ENCODE results near the gene SPTA1.
"Not testable (repeated sequence)": the region's sequence is repeated elsewhere in the genome, so short reads cannot be mapped to it uniquely, and the experiment has no call there.

SPTA1 gene

DNA sequence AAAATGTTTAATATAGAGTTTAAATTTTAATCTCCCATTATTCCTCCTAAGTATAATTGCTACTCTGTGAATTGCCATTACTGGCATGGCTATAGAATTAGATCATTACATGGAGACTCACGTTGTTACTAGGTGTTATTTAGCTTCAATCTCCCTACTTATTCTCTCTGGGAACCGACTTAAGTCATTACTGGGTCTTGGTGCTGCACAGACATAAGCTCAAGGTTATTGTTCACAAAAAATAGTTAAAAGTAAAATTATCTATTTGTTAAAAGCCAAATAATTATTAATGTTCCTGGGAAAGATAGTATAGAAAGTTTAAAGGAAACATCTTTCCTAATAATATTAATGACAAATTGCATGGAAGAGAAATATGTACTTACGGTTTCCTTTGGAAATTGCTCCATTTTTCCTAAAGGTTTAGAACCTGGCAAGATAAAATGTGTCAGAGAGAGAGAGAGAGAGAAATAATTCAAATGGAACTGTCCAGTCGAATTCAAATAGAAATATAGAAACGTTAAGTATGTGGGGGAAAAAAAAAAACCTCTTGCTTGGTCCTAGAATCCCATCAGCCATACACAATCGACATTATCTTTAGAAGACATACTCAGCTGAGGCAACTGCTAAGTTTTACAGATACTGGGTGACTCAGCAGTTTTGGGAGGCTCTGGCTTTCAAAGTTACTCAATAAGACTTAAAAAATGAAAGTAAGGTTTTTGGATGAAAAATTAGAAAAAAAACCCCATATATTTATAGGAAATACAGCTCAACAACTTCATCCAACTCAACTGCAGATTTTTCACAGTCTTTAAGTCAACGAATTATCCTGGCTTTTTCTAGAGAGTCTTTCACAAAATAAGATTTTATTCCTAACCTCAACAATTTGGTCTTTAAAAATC lies at the start of gene SPTA1:
TSS of gene SPTA1 (minus strand) at position 605 of the 899 bp plus-strand sequence. CDS start at position 407, 198 bp downstream.
- no peak for DNase-seq (ENCODE audit: low read depth)

GRCh38 chr1:158735848-158736247 lies 49.3 kb upstream of the SPTA1 start:
- DNase-seq (ENCODE audit: low read depth), result no peak

DNA sequence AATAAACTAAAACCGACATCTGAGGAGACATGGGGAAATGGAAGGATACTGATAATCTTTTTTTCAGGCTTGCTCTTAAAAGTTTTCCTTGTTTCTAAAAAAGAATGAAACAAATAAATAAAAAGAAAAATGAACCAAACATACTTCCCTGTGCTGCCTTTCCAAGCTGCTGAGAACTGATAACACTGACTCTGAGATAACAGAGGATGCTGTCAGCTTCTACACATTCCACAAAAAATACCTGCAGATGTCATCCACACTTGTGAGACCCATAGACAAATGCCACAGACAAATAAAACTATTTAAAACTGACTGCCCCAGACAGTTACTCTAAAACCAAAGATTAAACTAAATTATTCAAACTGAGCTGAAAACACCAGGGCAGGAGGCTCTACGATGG lies 46.0 kb upstream of the SPTA1 start:
- no peak for DNase-seq (ENCODE audit: low read depth)

DNA sequence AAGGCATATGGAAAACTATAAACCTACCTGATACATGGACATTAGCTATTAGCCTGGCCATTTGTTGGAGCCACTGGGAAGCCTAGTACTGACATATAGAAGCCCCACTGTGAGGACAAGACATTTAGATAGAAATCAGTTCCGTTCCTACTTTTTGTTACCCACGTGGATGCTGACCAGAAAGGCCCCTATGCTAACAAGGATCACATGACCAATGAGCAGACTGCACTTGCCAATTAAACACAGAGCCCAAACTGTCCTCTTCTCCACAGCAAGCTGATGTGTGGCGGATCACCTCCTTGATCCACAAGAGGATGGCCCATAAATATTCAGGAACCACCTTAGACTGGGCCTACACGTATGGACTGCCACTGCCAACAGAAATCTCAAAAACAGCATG lies 45.2 kb upstream of the SPTA1 start:
- DNase-seq (ENCODE audit: low read depth), result no peak

DNA sequence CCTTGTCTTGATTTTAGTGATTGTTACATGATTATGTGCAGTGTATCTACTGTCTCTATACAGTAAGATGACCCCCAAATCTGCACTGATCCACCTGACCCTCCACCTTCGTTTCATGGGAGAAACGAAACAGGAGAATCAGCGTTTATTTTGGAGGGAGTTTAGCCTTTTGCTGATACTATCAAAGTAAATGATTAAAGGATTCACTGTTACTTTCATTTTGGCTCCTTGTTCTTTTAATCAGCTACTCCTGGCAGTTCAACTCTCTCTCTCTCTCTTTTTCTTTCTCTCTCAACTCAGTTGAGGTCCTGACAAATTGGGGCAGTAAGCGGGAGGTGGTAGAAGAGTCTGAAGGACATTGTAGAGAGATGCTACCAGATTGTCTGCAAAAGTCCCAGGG lies 43.9 kb upstream of the SPTA1 start:
- no peak for DNase-seq (ENCODE audit: low read depth)

- DNase-seq (ENCODE audit: low read depth), result no peak
Observed at GRCh38 chr1:158728510-158729225, 42.2 kb upstream of the SPTA1 start.

DNA sequence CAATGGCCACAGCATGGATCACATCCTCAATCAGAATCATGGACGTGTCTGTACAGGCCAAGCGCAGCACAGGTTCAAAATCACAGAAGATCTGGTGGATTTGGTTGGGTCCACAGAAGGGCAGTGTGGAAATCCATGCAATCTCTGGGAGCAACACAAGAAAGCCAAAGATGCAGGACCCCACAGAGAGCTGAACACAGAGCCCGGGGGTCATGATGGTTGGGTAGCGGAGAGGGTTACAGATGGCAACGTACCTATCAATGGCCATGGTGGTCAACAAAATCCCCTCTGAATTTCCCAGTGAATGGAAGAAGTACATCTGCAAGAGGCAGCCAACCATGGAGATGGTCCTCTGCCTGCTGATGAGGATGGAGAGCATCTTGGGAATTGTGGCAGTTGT lies 37.9 kb upstream of the SPTA1 start:
- DNase-seq (ENCODE audit: low read depth), result no peak

GRCh38 chr1:158720620-158721019 lies 34.1 kb upstream of the SPTA1 start, which contains the start of gene OR6K3:
OR6K3 (minus strand) TSS chr1:158720720; CDS start chr1:158718115, 2,605 bp downstream.
- DNase-seq (ENCODE audit: low read depth), result no peak

- no peak for DNase-seq (ENCODE audit: low read depth)
Observed at GRCh38 chr1:158719664-158720063, 33.1 kb upstream of the SPTA1 start.

- DNase-seq (ENCODE audit: low read depth), result no peak
Observed at GRCh38 chr1:158717344-158717743, 30.8 kb upstream of the SPTA1 start.

GRCh38 chr1:158716335-158716734 lies 29.8 kb upstream of the SPTA1 start:
- DNase-seq (ENCODE audit: low read depth), result no peak

DNA sequence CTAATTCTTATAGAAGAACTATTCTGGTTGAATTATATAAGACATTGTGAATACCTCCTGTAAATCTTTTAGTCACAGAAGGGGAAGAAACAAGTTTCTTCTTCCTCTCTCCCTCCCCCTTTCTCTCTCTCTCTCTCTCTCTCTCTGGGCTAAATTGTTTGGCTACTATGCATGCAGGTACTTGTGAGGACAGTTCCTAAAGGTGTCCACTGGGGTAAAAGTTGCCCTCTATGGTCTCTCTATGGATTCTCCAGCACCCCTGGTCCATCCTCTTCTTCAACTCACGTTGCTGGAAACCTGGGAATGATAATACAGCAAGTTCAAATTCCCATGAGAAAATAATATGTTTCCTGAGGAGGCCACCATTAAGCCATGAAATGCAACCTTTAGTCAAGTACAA lies 28.2 kb upstream of the SPTA1 start:
- DNase-seq (ENCODE audit: low read depth), result no peak

GRCh38 chr1:158711098-158711497 lies 24.6 kb upstream of the SPTA1 start:
- no peak for DNase-seq (ENCODE audit: low read depth)

- no peak for DNase-seq (ENCODE audit: low read depth)
Observed at GRCh38 chr1:158706096-158706495, 19.6 kb upstream of the SPTA1 start.

- DNase-seq (ENCODE audit: low read depth), result no peak
Observed at GRCh38 chr1:158700552-158700951, 14.0 kb upstream of the SPTA1 start, which contains the start of gene OR6K2. OR6K2 (minus strand) TSS chr1:158700652; CDS start chr1:158700652, 0 bp downstream.

DNA sequence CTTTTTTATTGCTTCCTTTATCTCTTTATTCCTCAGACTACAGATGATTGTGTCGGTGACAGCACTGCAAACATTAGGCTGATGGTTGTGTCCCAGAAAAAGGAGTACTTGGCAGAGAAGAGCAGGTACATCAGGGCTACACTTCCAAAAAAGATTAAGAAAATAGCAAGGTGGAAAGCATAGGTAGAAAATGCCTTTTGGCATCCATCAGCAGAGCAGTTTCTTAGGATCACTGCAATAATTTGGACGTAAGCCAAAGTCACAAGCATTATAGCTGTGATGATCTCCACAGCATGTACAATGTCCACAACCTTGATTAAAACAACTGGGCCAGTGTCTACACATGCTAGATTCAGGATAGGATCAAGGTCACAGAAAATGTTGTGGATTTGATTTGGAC lies 8.1 kb upstream of the SPTA1 start:
- DNase-seq (ENCODE audit: low read depth), result no peak

- no peak for DNase-seq (ENCODE audit: low read depth)
Observed at GRCh38 chr1:158692356-158692755, 5.8 kb upstream of the SPTA1 start.

- DNase-seq (ENCODE audit: low read depth), result no peak
Observed at GRCh38 chr1:158691907-158692306, 5.4 kb upstream of the SPTA1 start.

DNA sequence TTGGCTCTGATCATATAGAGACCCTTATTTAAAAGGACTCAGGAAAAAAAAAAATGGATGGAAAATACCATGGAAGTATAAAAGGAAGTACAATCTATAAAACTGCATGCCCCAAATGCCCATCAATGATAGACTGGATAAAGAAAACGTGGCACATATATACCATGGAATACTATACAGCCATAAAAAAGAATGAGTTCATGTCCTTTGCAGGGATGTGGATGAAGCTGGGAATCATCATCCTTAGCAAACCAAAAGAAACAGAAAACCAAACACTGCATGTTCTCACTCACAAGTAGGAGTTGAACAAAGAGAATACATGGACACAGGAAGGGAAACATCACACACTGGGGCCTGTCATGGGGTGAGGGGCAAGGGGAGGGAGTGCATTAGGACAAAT lies 4.6 kb upstream of the SPTA1 start:
- not testable (repeated sequence) for DNase-seq (ENCODE audit: low read depth)

DNA sequence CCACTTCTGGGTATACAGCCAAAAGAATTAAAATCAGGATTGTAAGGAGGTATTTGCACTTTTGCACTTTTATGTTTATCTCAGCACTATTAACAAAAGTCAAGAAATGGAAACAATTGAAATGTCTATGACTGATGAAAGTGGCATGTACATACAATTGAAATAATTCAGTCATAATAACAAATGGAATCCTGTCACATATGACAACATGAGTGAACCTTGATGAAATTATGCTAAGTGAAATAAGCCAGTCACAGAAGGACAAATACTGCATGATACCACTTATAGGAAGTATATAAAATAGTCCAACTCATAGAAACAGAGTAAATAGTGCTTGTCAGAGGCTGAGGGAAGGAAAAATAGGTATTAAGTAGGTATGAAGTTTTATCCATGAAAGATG lies 3.4 kb upstream of the SPTA1 start:
- no peak for DNase-seq (ENCODE audit: low read depth)

GRCh38 chr1:158689110-158689509 lies 2.6 kb upstream of the SPTA1 start:
- DNase-seq (ENCODE audit: low read depth), result no peak

- DNase-seq (ENCODE audit: low read depth), result not testable (repeated sequence)
Observed at GRCh38 chr1:158688343-158688742, 1.8 kb upstream of the SPTA1 start.

DNA sequence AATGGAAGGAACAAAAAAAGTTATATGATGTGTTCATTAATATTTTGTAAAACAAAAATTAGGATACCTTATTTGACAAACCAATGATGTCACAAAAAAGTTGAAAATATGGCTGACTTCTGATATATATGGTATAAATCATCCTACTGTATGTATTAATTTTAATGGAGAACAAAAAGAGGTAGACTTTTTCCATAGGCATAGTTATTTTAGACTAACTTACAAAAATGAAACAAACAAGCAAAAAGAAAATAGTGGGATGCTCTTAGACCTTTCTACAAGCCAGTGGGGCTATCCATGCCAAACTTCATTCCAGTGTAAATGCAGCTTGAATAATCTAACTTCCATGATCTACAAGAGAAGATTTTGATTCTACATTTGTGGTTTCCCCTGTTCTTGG lies 522 bp upstream of the SPTA1 start:
- DNase-seq (ENCODE audit: low read depth), result no peak

Data from stimulated activated CD8-positive, alpha-beta memory T cell treated with anti-CD3 and anti-CD28 coated beads, Interleukin-12 subunit alpha, Interleukin-12 subunit beta, amount 100 ng/mL, for 1 hour (primary cell).